ENCODE results near the gene PLCH2. TPM values are rescaled to one million over a fixed set of nuclear protein-coding genes. Genes with fewer than 3 reads are reported as not detected.

The PLCH2 gene
- total and polyA plus RNA-seq, 9 of the 15 experiments (the other 6 are each of a cell fraction or from before 2014, with no cell fraction given): 0.16 TPM; not detected in 8

GRCh38 chr1:2483026-2483425, 6.9 kb downstream of the PLCH2 start:
- Histone ChIP-seq H4K20me1 (replicated peaks; ENCODE audit: control insufficient read depth, insufficient read depth, low read length) (peaks cover 19% of the 10 kb centered on the region), H3K36me3 (ENCODE audit: control insufficient read depth, insufficient read depth, low read length) (no peaks in the 10 kb centered on the region), H2AFZ (ENCODE audit: low read depth, low read length) (no peak overlapping the region), H3K9me3 (replicated peaks; ENCODE audit: control insufficient read depth, insufficient read depth, low read depth, low read length) (no peaks in the 10 kb centered on the region), H3K4me3 (no peak overlapping the region), H3K9ac (ENCODE audit: insufficient read depth in 1 of 2, low read depth in 2 of 2, low read length in 2 of 2) (peak overlapping the region in 1 of 2 experiments; percentile 52; a peak in 1 of 4 replicates), H3K79me2 (ENCODE audit: control insufficient read depth, insufficient read depth, low read length) (no peaks in the 10 kb centered on the region), H3K27ac (ENCODE audit: extremely low read depth, low read depth, low read length) (no peak overlapping the region), H3K27me3 (ENCODE audit: control insufficient read depth in 2 of 2, insufficient read depth in 2 of 2, low read length in 2 of 2) (peaks cover 3 to 30% of the 10 kb centered on the region in 2 experiments; a peak in 3 of 5 replicates), H3K9me1 (ENCODE audit: control insufficient read depth, insufficient read depth, low read length) (peaks cover 3% of the 10 kb centered on the region), H3K4me2 (ENCODE audit: insufficient read depth, low read length) (no peak overlapping the region; the same call in 1 of the 2 replicates), H3K4me1 (replicated peaks in 1 of 2; ENCODE audit: control insufficient read depth in 2 of 2, insufficient read depth in 2 of 2, low read length in 2 of 2) (peaks cover 0 to 66% of the 10 kb centered on the region in 2 experiments; a peak in 3 of 5 replicates)
- BruUV-seq (replicated peaks): no TSS peak
- in situ Hi-C loops (cut with MboI): no loop called here
- peak in 1 of 3 experiments; percentile 34; a peak in 1 of 6 replicates for TF ChIP-seq CTCF (IDR thresholded peaks at IDR 0.05 in 2 of 3, conservative IDR thresholded peaks at IDR 0.05 in 1 of 3; ENCODE audit: insufficient read depth in 2 of 3, low read depth in 1 of 3, low read length in 3 of 3)
- TF ChIP-seq NRF1 (conservative IDR thresholded peaks at IDR 0.05 in 1 of 2, IDR thresholded peaks at IDR 0.05 in 1 of 2): peak; percentile 78 to 83
- TF ChIP-seq RBM39 (optimal IDR thresholded peaks at IDR 0.05; ENCODE audit: low read depth, low read length): no peak
- peak in 1 of 2 experiments; percentile 21; a peak in 1 of 4 replicates for TF ChIP-seq RAD21 (CRISPR knock-in tag; conservative IDR thresholded peaks at IDR 0.05 in 1 of 2, IDR thresholded peaks at IDR 0.05 in 1 of 2)
- TF ChIP-seq TFAP4 (CRISPR knock-in tag; IDR thresholded peaks at IDR 0.05; ENCODE audit: borderline replicate concordance): peak; percentile 13; the same call in 1 of the 2 replicates
- ChIA-PET CTCF (ENCODE audit: low intra/inter-chr PET ratio) (no interaction called here), POLR2A (interaction anchor here (0.7 kb wide), 1 partner anchor 317 kb away, joined by 3 read pairs; no protein-coding TSS in a partner anchor)
- FAIRE-seq (no peak), ATAC-seq (peak; percentile 84), DNase-seq (ENCODE audit: extremely low read depth in 1 of 4, low spot score in 3 of 4) (peak in 3 of 4 experiments; percentile 53 to 67 (median 62))
- WGBS (ENCODE audit: insufficient coverage, low coverage, missing lambda C conversion rate): 1% methylated on average over 12 of the region's 13 CpGs
- intact Hi-C loops (cut with micrococcal nuclease): no loop called here
